Epithelial cell of alveolus of lung (primary cell): ENCODE data around the gene TMEM131. TPM values are rescaled to one million over a fixed set of nuclear protein-coding genes. Genes with fewer than 3 reads are reported as not detected.

Source experiments
- total RNA-seq: library from RNA; depleted of rRNA; stranded (reverse); fragments of >200 nt; gene quantifications from 2 replicates; pipeline ENCODE4 v1.2.1, GENCODE V29; 2015

The TMEM131 gene, protein sequence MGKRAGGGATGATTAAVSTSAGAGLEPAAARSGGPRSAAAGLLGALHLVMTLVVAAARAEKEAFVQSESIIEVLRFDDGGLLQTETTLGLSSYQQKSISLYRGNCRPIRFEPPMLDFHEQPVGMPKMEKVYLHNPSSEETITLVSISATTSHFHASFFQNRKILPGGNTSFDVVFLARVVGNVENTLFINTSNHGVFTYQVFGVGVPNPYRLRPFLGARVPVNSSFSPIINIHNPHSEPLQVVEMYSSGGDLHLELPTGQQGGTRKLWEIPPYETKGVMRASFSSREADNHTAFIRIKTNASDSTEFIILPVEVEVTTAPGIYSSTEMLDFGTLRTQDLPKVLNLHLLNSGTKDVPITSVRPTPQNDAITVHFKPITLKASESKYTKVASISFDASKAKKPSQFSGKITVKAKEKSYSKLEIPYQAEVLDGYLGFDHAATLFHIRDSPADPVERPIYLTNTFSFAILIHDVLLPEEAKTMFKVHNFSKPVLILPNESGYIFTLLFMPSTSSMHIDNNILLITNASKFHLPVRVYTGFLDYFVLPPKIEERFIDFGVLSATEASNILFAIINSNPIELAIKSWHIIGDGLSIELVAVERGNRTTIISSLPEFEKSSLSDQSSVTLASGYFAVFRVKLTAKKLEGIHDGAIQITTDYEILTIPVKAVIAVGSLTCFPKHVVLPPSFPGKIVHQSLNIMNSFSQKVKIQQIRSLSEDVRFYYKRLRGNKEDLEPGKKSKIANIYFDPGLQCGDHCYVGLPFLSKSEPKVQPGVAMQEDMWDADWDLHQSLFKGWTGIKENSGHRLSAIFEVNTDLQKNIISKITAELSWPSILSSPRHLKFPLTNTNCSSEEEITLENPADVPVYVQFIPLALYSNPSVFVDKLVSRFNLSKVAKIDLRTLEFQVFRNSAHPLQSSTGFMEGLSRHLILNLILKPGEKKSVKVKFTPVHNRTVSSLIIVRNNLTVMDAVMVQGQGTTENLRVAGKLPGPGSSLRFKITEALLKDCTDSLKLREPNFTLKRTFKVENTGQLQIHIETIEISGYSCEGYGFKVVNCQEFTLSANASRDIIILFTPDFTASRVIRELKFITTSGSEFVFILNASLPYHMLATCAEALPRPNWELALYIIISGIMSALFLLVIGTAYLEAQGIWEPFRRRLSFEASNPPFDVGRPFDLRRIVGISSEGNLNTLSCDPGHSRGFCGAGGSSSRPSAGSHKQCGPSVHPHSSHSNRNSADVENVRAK (N-terminal part only)
- total RNA-seq: 14.2 and 20.4 TPM in 2 replicates

DNA sequence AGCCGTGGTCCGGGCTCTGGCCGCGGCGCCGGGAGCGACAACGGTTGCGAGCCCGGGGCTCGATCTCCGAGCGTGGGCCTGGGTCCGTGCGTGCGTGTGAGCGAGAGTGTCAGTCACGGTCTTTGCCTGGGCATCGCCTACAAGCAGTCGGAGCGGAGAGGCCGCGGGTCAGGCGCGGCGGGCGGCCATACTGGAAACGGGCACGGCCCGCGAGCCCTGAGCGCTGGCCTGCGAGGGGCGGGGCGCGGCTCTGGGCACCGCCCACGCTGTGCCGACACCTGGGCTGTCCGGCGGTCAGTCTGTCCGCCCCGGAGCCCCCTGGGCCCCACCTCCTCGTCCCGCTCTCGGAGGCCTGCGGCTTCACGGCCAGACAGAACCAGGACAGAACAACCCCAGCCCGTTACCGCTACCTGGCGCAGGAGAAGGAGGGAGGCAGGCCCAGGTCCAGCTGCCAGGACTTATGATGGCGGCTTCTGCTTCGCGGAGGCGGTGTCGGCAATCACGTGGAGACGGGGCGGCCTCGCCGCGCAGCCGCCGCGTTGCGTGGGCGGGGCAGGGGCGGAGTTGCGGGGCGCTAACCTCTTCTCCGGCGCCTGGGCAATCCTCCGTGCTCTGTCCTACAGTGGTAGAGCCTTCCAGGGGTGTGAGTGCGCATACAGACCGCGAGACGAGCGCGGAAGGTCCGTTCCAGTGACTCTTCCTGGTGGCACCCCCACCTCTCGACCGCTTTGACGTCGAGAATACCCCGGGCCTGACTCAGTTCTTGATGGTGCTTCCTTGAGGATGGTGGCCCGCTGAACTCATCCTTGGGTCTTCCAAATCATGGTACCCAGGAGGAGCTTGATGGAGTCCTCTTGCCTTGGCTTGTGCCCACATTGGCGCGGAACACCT, at the start of gene TMEM131:
TSS of gene TMEM131 (minus strand) at position 215 of the 891 bp plus-strand sequence. CDS start 286 bp downstream, outside the sequence.

GRCh38 chr2:97713296-97714083, 282.3 kb downstream of the TMEM131 start, which contains the start of gene ZAP70:
Gene ZAP70, plus strand, starts transcription at chr2:97713576. Its CDS starts 10,461 bp downstream, at chr2:97724037.

Other genes starting within 250 kb of the TMEM131 start
- not detected in 2 replicates for gene VWA3B, start 91.2 kb upstream of the TMEM131 start, total RNA-seq